AML-193 (cell line): ENCODE data around the gene MAGEB18.

Experiments used
- DNase-seq, 2 experiments: peaks; one replicate each; lab custom pipeline; 2025; lab: John Stamatoyannopoulos, UW

The MAGEB18 gene

DNA sequence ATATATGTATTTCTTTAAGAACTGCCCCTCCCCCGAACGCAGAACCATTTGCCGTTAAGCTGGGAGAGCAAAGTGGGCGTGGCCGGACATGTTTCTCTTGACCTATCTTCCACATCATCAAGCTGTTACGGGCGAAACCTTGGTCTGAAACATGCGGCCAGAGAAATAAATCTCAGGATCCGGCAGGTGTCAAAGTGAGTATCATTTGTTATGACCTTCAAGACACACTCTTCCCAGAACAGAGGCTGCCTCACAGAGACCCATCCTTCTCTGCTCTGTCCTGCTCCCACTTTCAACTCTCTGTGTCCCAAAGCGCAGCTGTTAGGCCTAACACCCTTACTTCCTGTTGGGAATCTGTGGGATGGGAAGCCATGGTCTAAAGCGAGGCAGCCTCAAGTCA is at the start of gene MAGEB18:
Gene MAGEB18, plus strand, starts transcription at position 70 of the 400 bp plus-strand sequence. CDS start 643 bp downstream, outside the sequence.
- DNase-seq, result no peak

DNA sequence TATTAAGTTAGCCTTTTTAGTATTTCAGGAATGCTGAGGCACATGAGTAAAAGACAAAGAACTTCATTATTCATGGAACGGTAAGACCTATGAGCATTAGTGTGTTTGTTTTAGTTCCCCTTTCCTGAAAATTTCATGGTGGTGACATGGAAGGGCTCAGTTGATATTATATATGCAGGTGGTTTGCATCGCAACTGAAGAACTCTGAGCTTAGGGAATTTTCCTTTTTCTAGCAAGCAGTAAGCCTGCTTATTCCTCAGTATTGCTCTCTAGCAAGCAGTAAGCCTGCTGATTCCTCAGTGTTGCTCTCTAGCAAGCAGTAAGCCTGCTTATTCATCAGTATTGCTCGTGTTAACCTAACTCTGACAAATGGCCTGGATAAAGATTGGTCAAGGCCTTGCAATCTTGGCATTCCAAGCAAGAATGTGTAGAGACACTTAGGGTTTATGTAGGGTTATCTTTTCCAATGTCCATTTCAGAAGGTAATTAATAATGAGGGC is 37.7 kb upstream of the MAGEB18 start:
- DNase-seq, result no peak

DNA sequence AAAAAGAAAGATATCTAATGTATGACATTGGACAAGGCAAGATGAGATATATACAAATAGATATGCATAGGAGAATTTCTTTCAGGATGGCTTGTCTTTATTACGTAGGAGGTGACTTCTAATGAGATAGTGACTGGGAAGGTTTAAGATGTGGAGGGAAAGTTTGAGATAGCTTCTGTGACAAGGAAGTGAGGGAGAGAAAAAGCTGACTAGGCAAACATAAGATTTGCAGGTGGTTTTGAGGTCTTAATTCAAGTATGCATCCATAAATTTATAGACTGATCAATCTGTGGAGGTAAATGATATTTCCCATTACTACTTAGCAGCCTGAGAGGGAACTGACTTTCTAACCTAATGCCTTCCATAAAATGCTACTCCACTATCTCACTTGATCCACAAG is 29.0 kb upstream of the MAGEB18 start:
- DNase-seq, result no peak

DNA sequence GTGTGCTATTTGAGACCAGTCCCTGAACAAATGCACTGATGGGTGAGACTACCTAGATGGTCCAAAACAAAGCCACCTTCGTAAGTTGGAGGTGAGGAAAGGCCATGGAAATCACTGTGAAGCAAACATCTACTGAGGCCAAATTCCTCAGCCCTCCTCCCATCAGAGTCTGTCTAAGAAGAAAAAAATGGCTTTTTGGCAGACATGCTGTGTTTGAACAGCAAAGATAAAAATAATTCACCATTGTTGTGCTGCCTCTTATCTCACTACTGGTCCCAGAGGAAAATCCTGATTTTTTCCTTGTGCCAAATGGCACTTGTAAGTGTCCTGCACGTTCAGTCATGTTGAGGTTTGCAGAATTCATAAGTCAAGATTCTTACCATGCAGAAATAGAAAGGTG is 7.9 kb downstream of the MAGEB18 start:
- no peak for DNase-seq

DNA sequence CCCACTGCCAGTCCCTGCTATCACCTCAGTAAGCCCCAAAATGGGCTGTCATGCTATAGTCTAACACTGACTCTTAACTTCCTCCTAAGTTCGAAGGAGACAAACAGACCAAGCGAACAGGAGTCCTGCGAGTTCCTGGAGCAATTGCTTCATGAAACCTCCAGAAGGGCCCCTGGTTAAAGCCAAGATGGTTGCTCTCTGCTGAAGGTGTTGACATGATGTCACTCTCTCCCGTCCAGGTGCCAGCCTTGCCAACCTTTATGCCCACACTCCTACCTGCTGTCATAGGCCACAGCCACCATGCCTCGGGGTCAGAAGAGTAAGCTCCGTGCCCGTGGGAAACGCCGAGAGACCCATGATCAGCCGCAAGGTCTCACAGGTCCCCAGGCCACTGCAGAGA is 22.2 kb downstream of the MAGEB18 start, which contains the start of gene MAGEB6B:
Gene MAGEB6B, plus strand, starts transcription at position 301 of the 400 bp plus-strand sequence. Its CDS starts 0 bp downstream, at position 301.
- no peak for DNase-seq
